Fibroblast of villous mesenchyme (primary cell): ENCODE data around the gene RHOBTB1. TPM values are rescaled to one million over a fixed set of nuclear protein-coding genes. Genes with fewer than 3 reads are reported as not detected.

Experiments used
- DNase-seq: peaks from one replicate; pipeline ENCODE4 v3.0.0-alpha.2; 2010; ENCODE audit warnings: low read depth
- H3K4me3 ChIP-seq: 2 replicates; pipeline ENCODE4 v1.5.1; 2011; ENCODE audit warnings: low read depth, mild to moderate bottlenecking, low read length
- CTCF ChIP-seq: IDR thresholded peaks from 2 replicates; pipeline ENCODE4 v1.5.1; 2012; ENCODE audit warnings: low read depth, mild to moderate bottlenecking, low read length; ENCODE audit not compliant: insufficient read depth
- total RNA-seq: library from RNA; depleted of rRNA; stranded (reverse); fragments of >200 nt; gene quantifications from 2 replicates; pipeline ENCODE4 v1.2.3, GENCODE V29; 2012

RHOBTB1 gene
- total RNA-seq, 1 donor, result 26.8 TPM

GRCh38 chr10:60980997-60981396, 37.0 kb upstream of the RHOBTB1 start:
- no peak overlapping the region for H3K4me3 ChIP-seq
- no peak for DNase-seq
- TF ChIP-seq CTCF, result no peak

GRCh38 chr10:60979667-60980104, 35.7 kb upstream of the RHOBTB1 start:
- no peak for DNase-seq
- no peak overlapping the region for H3K4me3 ChIP-seq
- no peak for TF ChIP-seq CTCF

GRCh38 chr10:60978287-60979115, 34.5 kb upstream of the RHOBTB1 start:
- DNase-seq, result peak; percentile 54
- no peak for TF ChIP-seq CTCF
- no peak overlapping the region for H3K4me3 ChIP-seq

GRCh38 chr10:60977161-60978122, 33.5 kb upstream of the RHOBTB1 start:
- H3K4me3 ChIP-seq, result no peak overlapping the region
- peak; percentile 27 for DNase-seq
- no peak for TF ChIP-seq CTCF

GRCh38 chr10:60976687-60977086, 32.7 kb upstream of the RHOBTB1 start:
- H3K4me3 ChIP-seq, result no peak overlapping the region
- no peak for TF ChIP-seq CTCF
- DNase-seq, result no peak

- DNase-seq, result no peak
- no peak for TF ChIP-seq CTCF
These were observed 31.7 kb upstream of the RHOBTB1 start for GRCh38 chr10:60975716-60976115.

More at GRCh38 chr10:60975716-60976115, 31.7 kb upstream of the RHOBTB1 start:
- no peak overlapping the region for H3K4me3 ChIP-seq
